GM12872 (cell line): ENCODE measurements around the gene PRKCI.

ENCODE experiments used
- CTCF ChIP-seq: IDR thresholded peaks from 3 replicates; pipeline ENCODE4 v1.5.1; 2011; ENCODE audit warnings: low read depth, mild to moderate bottlenecking, low read length, moderate library complexity; ENCODE audit not compliant: insufficient read depth

The PRKCI gene

GRCh38 chr3:170324962-170325361, 102.7 kb downstream of the PRKCI start:
- no peak for TF ChIP-seq CTCF

- TF ChIP-seq CTCF: no peak
These were observed 105.0 kb downstream of the PRKCI start for GRCh38 chr3:170327040-170327808.

- TF ChIP-seq CTCF: no peak
These were observed 108.1 kb downstream of the PRKCI start for GRCh38 chr3:170330366-170330765.

- no peak for TF ChIP-seq CTCF
These were observed 108.9 kb downstream of the PRKCI start for GRCh38 chr3:170331143-170331542.

GRCh38 chr3:170337420-170337819, 115.2 kb downstream of the PRKCI start:
- TF ChIP-seq CTCF: no peak

- no peak for TF ChIP-seq CTCF
These were observed 116.6 kb downstream of the PRKCI start for GRCh38 chr3:170338690-170339340.

- TF ChIP-seq CTCF: no peak
These were observed 122.7 kb downstream of the PRKCI start for GRCh38 chr3:170344971-170345370.
